HepG2 (cell line): ENCODE data around the gene RBM28. TPM values are rescaled to one million over a fixed set of nuclear protein-coding genes. Genes with fewer than 3 reads are reported as not detected.
A peak's percentile ranks its signal among the peaks of the same experiment; 100 is the strongest.

Experiments
- ATAD3A ChIP-seq: sonication (generic); formaldehyde crosslinking; IDR thresholded peaks from 2 replicates; pipeline ENCODE4 v1.4.0; 2020; ENCODE audit warnings: missing genetic modification reagents
- CHD2 ChIP-seq: IDR thresholded peaks from 2 replicates; pipeline ENCODE4 v1.6.1; 2011; ENCODE audit warnings: low read depth, low read length, improper control_type of control experiment
- EP300 ChIP-seq, 3 experiments: sonication (generic) in 1 of 3; formaldehyde crosslinking in 1 of 3; IDR thresholded peaks; 2 replicates each; pipeline versions ENCODE4 v1.5.1 to v1.6.1; 2011 to 2020; ENCODE audit warnings: low read depth in 2 of 3, low read length in 2 of 3, borderline replicate concordance in 1 of 3, improper control_type of control experiment in 1 of 3, mild to moderate bottlenecking in 1 of 3, missing genetic modification reagents in 1 of 3, moderate library complexity in 1 of 3
- GZF1 ChIP-seq: sonication (generic); formaldehyde crosslinking; IDR thresholded peaks from 2 replicates; pipeline ENCODE4 v1.5.1; 2020; ENCODE audit warnings: mild to moderate bottlenecking, missing genetic modification reagents
- MTF2 ChIP-seq: sonication (generic); formaldehyde crosslinking; IDR thresholded peaks from 2 replicates; pipeline ENCODE4 v1.5.0; 2020; ENCODE audit warnings: missing genetic modification reagents, borderline replicate concordance
- TBX2 ChIP-seq: sonication (generic); formaldehyde crosslinking; IDR thresholded peaks from 2 replicates; pipeline ENCODE4 v1.5.0; 2020; ENCODE audit warnings: missing genetic modification reagents, mild to moderate bottlenecking, borderline replicate concordance
- ZBTB38 ChIP-seq: sonication (generic); formaldehyde crosslinking; IDR thresholded peaks from 2 replicates; pipeline ENCODE4 v1.5.1; 2020; ENCODE audit warnings: mild to moderate bottlenecking, missing genetic modification reagents
- ZNF343 ChIP-seq: sonication (generic); formaldehyde crosslinking; IDR thresholded peaks from 2 replicates; pipeline ENCODE4 v1.4.0; 2020; ENCODE audit warnings: mild to moderate bottlenecking, missing genetic modification reagents
- ZNF570 ChIP-seq: sonication (generic); formaldehyde crosslinking; IDR thresholded peaks from 2 replicates; pipeline ENCODE4 v1.4.0; 2020; ENCODE audit warnings: mild to moderate bottlenecking, missing genetic modification reagents, borderline replicate concordance
- ZNF605 ChIP-seq: sonication (generic); formaldehyde crosslinking; IDR thresholded peaks from 2 replicates; pipeline ENCODE4 v1.8.0; 2022; ENCODE audit warnings: mild to moderate bottlenecking, missing genetic modification reagents
- ZNF777 ChIP-seq: sonication (generic); formaldehyde crosslinking; IDR thresholded peaks from 2 replicates; pipeline ENCODE4 v1.4.0; 2020; ENCODE audit warnings: missing genetic modification reagents
- ZNF83 ChIP-seq: sonication (generic); formaldehyde crosslinking; IDR thresholded peaks from 2 replicates; pipeline ENCODE4 v1.4.0; 2020; ENCODE audit warnings: missing genetic modification reagents, mild to moderate bottlenecking, borderline replicate concordance
- ZZZ3 ChIP-seq: sonication (generic); formaldehyde crosslinking; IDR thresholded peaks from 2 replicates; pipeline ENCODE4 v1.4.0; 2020; ENCODE audit warnings: missing genetic modification reagents, mild to moderate bottlenecking, borderline replicate concordance
- polyA plus RNA-seq, 8 experiments: library from polyadenylated mRNA; depleted of rRNA in 3 of 8; stranded (reverse) in 7 of 8; unstranded in 1 of 8; fragments of >200 nt; fragmentation: Illumina TruSeq in 4 of 8; extraction: Trizol in 4 of 8; gene quantifications; 2 replicates each; pipeline versions ENCODE4 v1.2.1 to v1.2.3, GENCODE V29; 2011 to 2016; ENCODE audit warnings: low read depth in 4 of 8, missing spikeins in 1 of 8, mixed read lengths in 1 of 8; ENCODE audit not compliant: insufficient read depth in 1 of 8
- total RNA-seq, 5 experiments: library from RNA; depleted of rRNA; stranded (reverse); fragments of >200 nt; fragmentation: Illumina TruSeq; extraction: Trizol; gene quantifications; 2 replicates each; pipeline ENCODE4 v1.2.3, GENCODE V29; 2016; ENCODE audit warnings: low read depth in 1 of 5
- TF ChIP-seq, protein P1 (sequence below): sonication (generic); formaldehyde crosslinking; IDR thresholded peaks from 2 replicates; pipeline ENCODE4 v1.4.0; 2020; ENCODE audit warnings: mild to moderate bottlenecking, missing genetic modification reagents
- TF ChIP-seq, protein P2 (sequence below): sonication (generic); formaldehyde crosslinking; IDR thresholded peaks from 2 replicates; pipeline ENCODE4 v1.5.0; 2020; ENCODE audit warnings: mild to moderate bottlenecking, missing genetic modification reagents, borderline replicate concordance
- TF ChIP-seq, protein P3 (sequence below): sonication (generic); formaldehyde crosslinking; IDR thresholded peaks from 2 replicates; pipeline ENCODE4 v1.8.0; 2022; ENCODE audit warnings: low read depth, missing genetic modification reagents
- TF ChIP-seq, protein P4 (sequence below): sonication (generic); formaldehyde crosslinking; IDR thresholded peaks from 2 replicates; pipeline ENCODE4 v1.4.0; 2020; ENCODE audit warnings: mild to moderate bottlenecking, missing genetic modification reagents, borderline replicate concordance
- TF ChIP-seq, protein P5 (sequence below): sonication (generic); formaldehyde crosslinking; IDR thresholded peaks from 2 replicates; pipeline ENCODE4 v1.8.1; 2023; ENCODE audit warnings: missing genetic modification reagents, inconsistent platforms, borderline replicate concordance

Gene RBM28
- total and polyA plus RNA-seq, 2 of the 13 experiments (the other 11 are each of a cell fraction or from before 2014, with no cell fraction given): 20.5 to 49.0 TPM

DNA sequence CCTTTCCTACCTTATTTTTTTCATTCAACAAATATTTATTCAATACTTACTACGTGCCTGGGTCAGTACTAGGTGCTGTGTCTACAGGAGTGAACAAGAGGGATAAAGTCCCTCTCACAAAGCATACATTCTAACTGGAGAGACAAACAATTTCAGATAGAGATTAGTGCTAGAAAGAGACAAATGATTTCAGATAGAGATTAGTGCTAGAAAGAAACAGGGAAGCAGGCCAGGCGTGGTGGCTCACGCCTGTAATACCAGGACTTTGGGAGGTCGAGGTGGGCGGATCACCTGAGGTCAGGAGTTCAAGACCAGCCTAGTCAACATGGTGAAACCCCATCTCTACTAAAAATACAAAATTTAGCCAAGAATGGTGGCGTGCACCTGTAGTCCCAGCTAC is 34.6 kb downstream of the RBM28 start (continued):
- TF ChIP-seq, protein P1, sequence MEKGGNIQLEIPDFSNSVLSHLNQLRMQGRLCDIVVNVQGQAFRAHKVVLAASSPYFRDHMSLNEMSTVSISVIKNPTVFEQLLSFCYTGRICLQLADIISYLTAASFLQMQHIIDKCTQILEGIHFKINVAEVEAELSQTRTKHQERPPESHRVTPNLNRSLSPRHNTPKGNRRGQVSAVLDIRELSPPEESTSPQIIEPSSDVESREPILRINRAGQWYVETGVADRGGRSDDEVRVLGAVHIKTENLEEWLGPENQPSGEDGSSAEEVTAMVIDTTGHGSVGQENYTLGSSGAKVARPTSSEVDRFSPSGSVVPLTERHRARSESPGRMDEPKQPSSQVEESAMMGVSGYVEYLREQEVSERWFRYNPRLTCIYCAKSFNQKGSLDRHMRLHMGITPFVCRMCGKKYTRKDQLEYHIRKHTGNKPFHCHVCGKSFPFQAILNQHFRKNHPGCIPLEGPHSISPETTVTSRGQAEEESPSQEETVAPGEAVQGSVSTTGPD (CRISPR knock-in tag): no peak
- TF ChIP-seq MTF2 (no peak), EP300 (IDR thresholded peaks at IDR 0.05; ENCODE audit: low read depth in 2 of 2, low read length in 2 of 2) (peak in 1 of 2 experiments; percentile 33; a peak in 1 of 4 replicates), EP300 (CRISPR knock-in tag; IDR thresholded peaks at IDR 0.05; ENCODE audit: borderline replicate concordance) (no peak), ZZZ3 (CRISPR knock-in tag) (no peak), ZNF605 (CRISPR knock-in tag) (no peak), CHD2 (no peak), ZBTB38 (CRISPR knock-in tag) (peak; percentile 65), TBX2 (no peak), ATAD3A (CRISPR knock-in tag) (no peak), ZNF343 (no peak), ZNF83 (no peak), ZNF777 (no peak), GZF1 (CRISPR knock-in tag) (no peak), ZNF570 (CRISPR knock-in tag) (no peak)
- TF ChIP-seq, protein P2, sequence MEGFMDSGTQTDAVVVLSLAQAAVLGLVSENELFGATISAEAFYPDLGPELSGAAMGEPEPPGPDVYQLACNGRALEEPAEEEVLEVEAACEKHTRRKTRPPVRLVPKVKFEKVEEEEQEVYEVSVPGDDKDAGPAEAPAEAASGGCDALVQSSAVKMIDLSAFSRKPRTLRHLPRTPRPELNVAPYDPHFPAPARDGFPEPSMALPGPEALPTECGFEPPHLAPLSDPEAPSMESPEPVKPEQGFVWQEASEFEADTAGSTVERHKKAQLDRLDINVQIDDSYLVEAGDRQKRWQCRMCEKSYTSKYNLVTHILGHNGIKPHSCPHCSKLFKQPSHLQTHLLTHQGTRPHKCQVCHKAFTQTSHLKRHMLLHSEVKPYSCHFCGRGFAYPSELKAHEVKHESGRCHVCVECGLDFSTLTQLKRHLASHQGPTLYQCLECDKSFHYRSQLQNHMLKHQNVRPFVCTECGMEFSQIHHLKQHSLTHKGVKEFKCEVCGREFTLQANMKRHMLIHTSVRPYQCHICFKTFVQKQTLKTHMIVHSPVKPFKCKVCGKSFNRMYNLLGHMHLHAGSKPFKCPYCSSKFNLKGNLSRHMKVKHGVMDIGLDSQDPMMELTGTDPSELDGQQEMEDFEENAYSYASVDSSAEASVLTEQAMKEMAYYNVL (CRISPR knock-in tag): peak; percentile 88
- TF ChIP-seq, protein P3, sequence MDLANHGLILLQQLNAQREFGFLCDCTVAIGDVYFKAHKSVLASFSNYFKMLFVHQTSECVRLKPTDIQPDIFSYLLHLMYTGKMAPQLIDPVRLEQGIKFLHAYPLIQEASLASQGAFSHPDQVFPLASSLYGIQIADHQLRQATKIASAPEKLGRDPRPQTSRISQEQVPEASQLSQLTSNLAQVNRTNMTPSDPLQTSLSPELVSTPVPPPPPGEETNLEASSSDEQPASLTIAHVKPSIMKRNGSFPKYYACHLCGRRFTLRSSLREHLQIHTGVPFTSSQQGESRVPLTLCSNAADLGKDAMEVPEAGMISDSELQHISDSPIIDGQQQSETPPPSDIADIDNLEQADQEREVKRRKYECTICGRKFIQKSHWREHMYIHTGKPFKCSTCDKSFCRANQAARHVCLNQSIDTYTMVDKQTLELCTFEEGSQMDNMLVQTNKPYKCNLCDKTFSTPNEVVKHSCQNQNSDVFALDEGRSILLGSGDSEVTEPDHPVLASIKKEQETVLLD (CRISPR knock-in tag): no peak
- TF ChIP-seq, protein P4, sequence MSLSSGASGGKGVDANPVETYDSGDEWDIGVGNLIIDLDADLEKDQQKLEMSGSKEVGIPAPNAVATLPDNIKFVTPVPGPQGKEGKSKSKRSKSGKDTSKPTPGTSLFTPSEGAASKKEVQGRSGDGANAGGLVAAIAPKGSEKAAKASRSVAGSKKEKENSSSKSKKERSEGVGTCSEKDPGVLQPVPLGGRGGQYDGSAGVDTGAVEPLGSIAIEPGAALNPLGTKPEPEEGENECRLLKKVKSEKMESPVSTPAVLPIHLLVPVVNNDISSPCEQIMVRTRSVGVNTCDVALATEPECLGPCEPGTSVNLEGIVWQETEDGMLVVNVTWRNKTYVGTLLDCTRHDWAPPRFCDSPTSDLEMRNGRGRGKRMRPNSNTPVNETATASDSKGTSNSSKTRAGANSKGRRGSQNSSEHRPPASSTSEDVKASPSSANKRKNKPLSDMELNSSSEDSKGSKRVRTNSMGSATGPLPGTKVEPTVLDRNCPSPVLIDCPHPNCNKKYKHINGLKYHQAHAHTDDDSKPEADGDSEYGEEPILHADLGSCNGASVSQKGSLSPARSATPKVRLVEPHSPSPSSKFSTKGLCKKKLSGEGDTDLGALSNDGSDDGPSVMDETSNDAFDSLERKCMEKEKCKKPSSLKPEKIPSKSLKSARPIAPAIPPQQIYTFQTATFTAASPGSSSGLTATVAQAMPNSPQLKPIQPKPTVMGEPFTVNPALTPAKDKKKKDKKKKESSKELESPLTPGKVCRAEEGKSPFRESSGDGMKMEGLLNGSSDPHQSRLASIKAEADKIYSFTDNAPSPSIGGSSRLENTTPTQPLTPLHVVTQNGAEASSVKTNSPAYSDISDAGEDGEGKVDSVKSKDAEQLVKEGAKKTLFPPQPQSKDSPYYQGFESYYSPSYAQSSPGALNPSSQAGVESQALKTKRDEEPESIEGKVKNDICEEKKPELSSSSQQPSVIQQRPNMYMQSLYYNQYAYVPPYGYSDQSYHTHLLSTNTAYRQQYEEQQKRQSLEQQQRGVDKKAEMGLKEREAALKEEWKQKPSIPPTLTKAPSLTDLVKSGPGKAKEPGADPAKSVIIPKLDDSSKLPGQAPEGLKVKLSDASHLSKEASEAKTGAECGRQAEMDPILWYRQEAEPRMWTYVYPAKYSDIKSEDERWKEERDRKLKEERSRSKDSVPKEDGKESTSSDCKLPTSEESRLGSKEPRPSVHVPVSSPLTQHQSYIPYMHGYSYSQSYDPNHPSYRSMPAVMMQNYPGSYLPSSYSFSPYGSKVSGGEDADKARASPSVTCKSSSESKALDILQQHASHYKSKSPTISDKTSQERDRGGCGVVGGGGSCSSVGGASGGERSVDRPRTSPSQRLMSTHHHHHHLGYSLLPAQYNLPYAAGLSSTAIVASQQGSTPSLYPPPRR: no peak
- TF ChIP-seq, protein P5, sequence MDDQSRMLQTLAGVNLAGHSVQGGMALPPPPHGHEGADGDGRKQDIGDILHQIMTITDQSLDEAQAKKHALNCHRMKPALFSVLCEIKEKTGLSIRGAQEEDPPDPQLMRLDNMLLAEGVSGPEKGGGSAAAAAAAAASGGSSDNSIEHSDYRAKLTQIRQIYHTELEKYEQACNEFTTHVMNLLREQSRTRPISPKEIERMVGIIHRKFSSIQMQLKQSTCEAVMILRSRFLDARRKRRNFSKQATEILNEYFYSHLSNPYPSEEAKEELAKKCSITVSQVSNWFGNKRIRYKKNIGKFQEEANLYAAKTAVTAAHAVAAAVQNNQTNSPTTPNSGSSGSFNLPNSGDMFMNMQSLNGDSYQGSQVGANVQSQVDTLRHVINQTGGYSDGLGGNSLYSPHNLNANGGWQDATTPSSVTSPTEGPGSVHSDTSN: no peak
